Ovary (tissue), 3 donors: ENCODE results near the gene ADAMTS17.

Experiments
- POLR2A ChIP-seq: fragments of 450-650 bp; IDR thresholded peaks from one replicate; pipeline ENCODE4 v1.6.1; 2017; ENCODE audit warnings: antibody characterized with exemption, mild to moderate bottlenecking, moderate library complexity
- TF ChIP-seq, protein P1 (sequence below), 3 donors: fragments of 450-650 bp in 2 of 3; fragments of 200-600 bp in 1 of 3; IDR thresholded peaks; one replicate each; pipeline versions ENCODE4 v1.5.1 to v1.8.0; 2016 to 2022; ENCODE audit warnings: antibody characterized with exemption in 3 of 3, mild to moderate bottlenecking in 1 of 3
- donor health status: DM: no; HTN: no; CAD: no.

DNA sequence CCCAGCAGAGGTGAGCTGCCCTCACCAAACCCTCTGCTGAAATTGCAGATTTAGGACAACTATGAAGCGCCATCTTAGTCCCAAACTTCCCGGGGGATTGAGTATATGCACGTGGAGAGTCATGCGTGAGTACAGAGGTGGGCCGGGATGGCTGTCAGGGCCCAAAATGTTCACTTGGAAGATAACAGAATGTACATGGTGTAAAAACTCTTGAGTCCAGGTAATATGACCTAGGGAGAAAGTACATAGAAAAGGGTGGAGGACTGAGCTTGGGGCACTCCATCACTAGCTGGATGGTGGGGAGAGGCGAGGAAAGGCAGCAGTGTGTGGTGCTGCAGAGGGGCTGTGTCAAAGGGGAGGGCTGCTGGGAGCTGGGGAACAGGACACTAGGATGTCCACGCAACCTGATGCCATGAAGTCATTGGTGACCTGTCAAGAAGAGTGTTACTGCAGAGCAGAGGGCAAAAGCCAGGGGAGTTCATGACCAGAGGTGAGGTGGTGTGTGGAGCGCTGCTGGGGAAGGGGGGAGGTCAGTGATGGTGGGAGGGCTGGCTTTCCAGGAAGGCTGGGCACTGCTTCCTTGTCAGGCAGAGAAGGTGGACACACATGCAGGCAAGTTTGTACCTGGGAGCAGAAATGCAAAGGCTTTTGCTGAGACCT lies 372.4 kb downstream of the ADAMTS17 start:
- TF ChIP-seq, protein P1, sequence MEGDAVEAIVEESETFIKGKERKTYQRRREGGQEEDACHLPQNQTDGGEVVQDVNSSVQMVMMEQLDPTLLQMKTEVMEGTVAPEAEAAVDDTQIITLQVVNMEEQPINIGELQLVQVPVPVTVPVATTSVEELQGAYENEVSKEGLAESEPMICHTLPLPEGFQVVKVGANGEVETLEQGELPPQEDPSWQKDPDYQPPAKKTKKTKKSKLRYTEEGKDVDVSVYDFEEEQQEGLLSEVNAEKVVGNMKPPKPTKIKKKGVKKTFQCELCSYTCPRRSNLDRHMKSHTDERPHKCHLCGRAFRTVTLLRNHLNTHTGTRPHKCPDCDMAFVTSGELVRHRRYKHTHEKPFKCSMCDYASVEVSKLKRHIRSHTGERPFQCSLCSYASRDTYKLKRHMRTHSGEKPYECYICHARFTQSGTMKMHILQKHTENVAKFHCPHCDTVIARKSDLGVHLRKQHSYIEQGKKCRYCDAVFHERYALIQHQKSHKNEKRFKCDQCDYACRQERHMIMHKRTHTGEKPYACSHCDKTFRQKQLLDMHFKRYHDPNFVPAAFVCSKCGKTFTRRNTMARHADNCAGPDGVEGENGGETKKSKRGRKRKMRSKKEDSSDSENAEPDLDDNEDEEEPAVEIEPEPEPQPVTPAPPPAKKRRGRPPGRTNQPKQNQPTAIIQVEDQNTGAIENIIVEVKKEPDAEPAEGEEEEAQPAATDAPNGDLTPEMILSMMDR (IDR thresholded peaks at IDR 0.05), result no peak
- TF ChIP-seq POLR2A, result no peak
